SK-N-SH (cell line): ENCODE measurements around the gene TMPRSS11E. TPM values are rescaled to one million over a fixed set of nuclear protein-coding genes. Genes with fewer than 3 reads are reported as not detected.

Source experiments
- CTCF ChIA-PET: fragments of 300-600, 350-600 bp; formaldehyde crosslinking; extraction: SDS; loops from one replicate; lab custom pipeline; 2021; lab: Yijun Ruan, JAX
- POLR2A ChIA-PET: fragments of 350-600 bp; sonication (Branson Sonifier 250); formaldehyde crosslinking; extraction: SDS; loops from one replicate; lab custom pipeline; 2020; ENCODE audit warnings: antibody characterized with exemption, inconsistent platforms; lab: Yijun Ruan, JAX
- DNase-seq: peaks from one replicate; pipeline ENCODE4 v3.0.0; 2012
- H2AFZ ChIP-seq: fragments of 200-600 bp; sonication (generic); 2 replicates; pipeline ENCODE4 v1.8.1; 2016; ENCODE audit warnings: antibody characterized with exemption, mild to moderate bottlenecking, low read depth
- H3F3A ChIP-seq: fragments of 200-600 bp; sonication (generic); replicated peaks from 2 replicates; pipeline ENCODE3; 2016; ENCODE audit warnings: antibody characterized with exemption, mild to moderate bottlenecking; ENCODE audit not compliant: insufficient read depth
- H3K27ac ChIP-seq, 2 experiments: fragments of 200-500 bp in 1 of 2; fragments of 200-600 bp in 1 of 2; sonication (Bioruptor generic) in 1 of 2; sonication (generic), shearing (Covaris generic) in 1 of 2; 2 replicates each; pipeline versions ENCODE4 v1.5.1 to v1.6.1; 2014 to 2016; ENCODE audit warnings: low read depth in 2 of 2, inconsistent platforms in 1 of 2, low read length in 1 of 2, mild to moderate bottlenecking in 1 of 2, mixed read lengths in 1 of 2
- H3K27me3 ChIP-seq: fragments of 200-600 bp; sonication (generic), shearing (Covaris generic); 2 replicates; pipeline ENCODE4 v1.6.1; 2016; ENCODE audit warnings: mixed run types; ENCODE audit not compliant: insufficient read depth
- H3K36me3 ChIP-seq, 2 experiments: fragments of 200-500 bp in 1 of 2; fragments of 200-600 bp in 1 of 2; sonication (Bioruptor generic) in 1 of 2; sonication (generic) in 1 of 2; replicated peaks in 1 of 2; 2 replicates each; pipeline versions ENCODE3 to v1.5.1; 2014 to 2016; ENCODE audit warnings: low read length in 1 of 2, mild to moderate bottlenecking in 1 of 2; ENCODE audit not compliant: insufficient read depth in 2 of 2, control insufficient read depth in 1 of 2
- H3K4me1 ChIP-seq, 2 experiments: fragments of 200-500 bp in 1 of 2; fragments of 200-600 bp in 1 of 2; sonication (Bioruptor generic) in 1 of 2; sonication (generic), shearing (Covaris generic) in 1 of 2; 2 replicates each; pipeline versions ENCODE4 v1.5.1 to v1.6.1; 2014 to 2016; ENCODE audit warnings: low read depth in 1 of 2, low read length in 1 of 2, mixed run types in 1 of 2; ENCODE audit not compliant: insufficient read depth in 2 of 2, control insufficient read depth in 1 of 2
- H3K4me2 ChIP-seq: fragments of 200-600 bp; sonication (generic), shearing (Covaris generic); 2 replicates; pipeline ENCODE4 v1.6.1; 2017; ENCODE audit warnings: mixed run types
- H3K4me3 ChIP-seq, 2 experiments: fragments of 200-500 bp in 1 of 2; fragments of 200-600 bp in 1 of 2; sonication (Bioruptor generic) in 1 of 2; sonication (generic), shearing (Covaris generic) in 1 of 2; 2 replicates each; pipeline versions ENCODE4 v1.5.1 to v1.8.1; 2014 to 2016; ENCODE audit warnings: low read depth in 2 of 2, inconsistent platforms in 1 of 2, low read length in 1 of 2, mild to moderate bottlenecking in 1 of 2, mixed read lengths in 1 of 2, moderate library complexity in 1 of 2
- H3K79me2 ChIP-seq: fragments of 200-600 bp; sonication (generic); 2 replicates; pipeline ENCODE4 v1.8.1; 2017; ENCODE audit warnings: mild to moderate bottlenecking; ENCODE audit not compliant: insufficient read depth
- H3K9ac ChIP-seq: fragments of 200-600 bp; sonication (generic); 2 replicates; pipeline ENCODE4 v1.6.1; 2017; ENCODE audit warnings: mixed run types
- H3K9me2 ChIP-seq: fragments of 200-600 bp; sonication (generic); 2 replicates; pipeline ENCODE4 v1.6.1; 2017; ENCODE audit warnings: mixed run types
- H3K9me3 ChIP-seq: fragments of 200-600 bp; sonication (generic); 2 replicates; pipeline ENCODE4 v1.6.1; 2017; ENCODE audit warnings: mixed run types, mild to moderate bottlenecking, moderate library complexity
- H4K20me1 ChIP-seq: fragments of 200-600 bp; sonication (generic); 2 replicates; pipeline ENCODE4 v1.6.1; 2017; ENCODE audit warnings: mild to moderate bottlenecking, mixed run types; ENCODE audit not compliant: insufficient read depth
- CTCF ChIP-seq: fragments of 200-600 bp; sonication (generic); IDR thresholded peaks from 2 replicates; pipeline ENCODE4 v1.6.1; 2017; ENCODE audit warnings: antibody characterized with exemption, mild to moderate bottlenecking, moderate library complexity
- ELF1 ChIP-seq: IDR thresholded peaks from 2 replicates; pipeline ENCODE4 v1.4.0; 2012
- FOXM1 ChIP-seq: IDR thresholded peaks from 2 replicates; pipeline ENCODE4 v1.4.0; 2012; ENCODE audit warnings: low read depth, mild to moderate bottlenecking
- GABPA ChIP-seq: IDR thresholded peaks from 2 replicates; pipeline ENCODE4 v1.4.0; 2012; ENCODE audit warnings: low read depth, mild to moderate bottlenecking
- GATA2 ChIP-seq: sonication (generic); formaldehyde crosslinking; IDR thresholded peaks from 2 replicates; pipeline ENCODE4 v1.5.0; 2020; ENCODE audit warnings: mild to moderate bottlenecking, missing genetic modification reagents
- IRF3 ChIP-seq: fragments of 150-350 bp; IDR thresholded peaks from 2 replicates; pipeline ENCODE4 v1.6.1; 2016; ENCODE audit warnings: mild to moderate bottlenecking, low read depth, low read length
- MXI1 ChIP-seq: IDR thresholded peaks from 2 replicates; pipeline ENCODE4 v1.6.1; 2012; ENCODE audit warnings: mild to moderate bottlenecking, low read depth, low read length, improper control_type of control experiment
- NFIC ChIP-seq: IDR thresholded peaks from 2 replicates; pipeline ENCODE4 v1.4.0; 2012; ENCODE audit warnings: borderline replicate concordance
- NRF1 ChIP-seq: IDR thresholded peaks from 2 replicates; pipeline ENCODE4 v1.6.1; 2012; ENCODE audit warnings: low read depth, mild to moderate bottlenecking, low read length
- RAD21 ChIP-seq: IDR thresholded peaks from 2 replicates; pipeline ENCODE4 v1.6.1; 2012; ENCODE audit warnings: mild to moderate bottlenecking, low read length
- RCOR1 ChIP-seq: fragments of 150-350 bp; IDR thresholded peaks from 2 replicates; pipeline ENCODE4 v1.6.1; 2017; ENCODE audit warnings: antibody characterized with exemption, low read length
- REST ChIP-seq: IDR thresholded peaks from 2 replicates; pipeline ENCODE4 v1.6.1; 2012; ENCODE audit warnings: mild to moderate bottlenecking, low read depth, low read length, moderate library complexity
- RFX5 ChIP-seq: IDR thresholded peaks from 2 replicates; pipeline ENCODE4 v1.6.1; 2012; ENCODE audit warnings: mild to moderate bottlenecking, improper control_type of control experiment, low read length
- RXRA ChIP-seq: IDR thresholded peaks from 2 replicates; pipeline ENCODE4 v1.4.0; 2012; ENCODE audit warnings: low read depth, mild to moderate bottlenecking, borderline replicate concordance
- SIN3A ChIP-seq: IDR thresholded peaks from 2 replicates; pipeline ENCODE4 v1.6.1; 2012; ENCODE audit warnings: low read depth, mild to moderate bottlenecking, low read length, moderate library complexity, borderline replicate concordance
- SMC3 ChIP-seq: IDR thresholded peaks from 2 replicates; pipeline ENCODE4 v1.6.1; 2012; ENCODE audit warnings: low read depth, low read length, improper control_type of control experiment
- TCF12 ChIP-seq: IDR thresholded peaks from 2 replicates; pipeline ENCODE4 v1.4.0; 2012
- YY1 ChIP-seq: IDR thresholded peaks from 2 replicates; pipeline ENCODE4 v1.4.0; 2012; ENCODE audit warnings: low read depth, mild to moderate bottlenecking
- WGBS: methylation state at CpG from one replicate; pipeline ENCODE4 v1.1.6; 2017; ENCODE audit warnings: low lambda C conversion rate; 5-methylcytosine and 5-hydroxymethylcytosine counted together
- polyA plus RNA-seq, 3 experiments: library from polyadenylated mRNA; depleted of rRNA; stranded (reverse); fragments of >200 nt; gene quantifications; 2 replicates each; pipeline ENCODE4 v1.2.3, GENCODE V29; 2012
- TF ChIP-seq, protein P1 (sequence below): IDR thresholded peaks from 2 replicates; pipeline ENCODE4 v1.4.0; 2012; ENCODE audit warnings: low read depth
- TF ChIP-seq, protein P2 (sequence below): IDR thresholded peaks from 2 replicates; pipeline ENCODE4; 2012

TMPRSS11E gene
- polyA plus RNA-seq, 1 of the 3 experiments (the other 2 are of a cell fraction) = not detected

- Histone ChIP-seq H3K79me2 (no peaks in the 10 kb centered on the region), H3K4me3 (no peak overlapping the region), H3K9me3 (no peaks in the 10 kb centered on the region), H4K20me1 (no peaks in the 10 kb centered on the region), H3K27ac (no peak overlapping the region), H3K4me1 (no peaks in the 10 kb centered on the region), H3K36me3 (no peaks in the 10 kb centered on the region), H3K9me2 (no peaks in the 10 kb centered on the region), H3F3A (no peaks in the 10 kb centered on the region), H3K27me3 (peaks cover 4% of the 10 kb centered on the region; the same call in 1 of the 2 replicates), H2AFZ (no peak overlapping the region), H3K9ac (no peak overlapping the region), H3K4me2 (no peak overlapping the region)
- POLR2A ChIA-PET = no interaction called here
- CTCF ChIA-PET = no interaction called here
- TF ChIP-seq FOXM1 (no peak), GATA2 (CRISPR knock-in tag) (no peak), GABPA (no peak), SMC3 (no peak), NFIC (no peak), CTCF (no peak), NRF1 (no peak), IRF3 (no peak), ELF1 (no peak), REST (no peak)
- TF ChIP-seq, protein P1, sequence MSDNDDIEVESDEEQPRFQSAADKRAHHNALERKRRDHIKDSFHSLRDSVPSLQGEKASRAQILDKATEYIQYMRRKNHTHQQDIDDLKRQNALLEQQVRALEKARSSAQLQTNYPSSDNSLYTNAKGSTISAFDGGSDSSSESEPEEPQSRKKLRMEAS = no peak
- DNase-seq = no peak
- WGBS = 7% methylated on average over 7 of the region's 7 CpGs
Measured at GRCh38 chr4:68460085-68460484, 12.8 kb downstream of the TMPRSS11E start.

DNA sequence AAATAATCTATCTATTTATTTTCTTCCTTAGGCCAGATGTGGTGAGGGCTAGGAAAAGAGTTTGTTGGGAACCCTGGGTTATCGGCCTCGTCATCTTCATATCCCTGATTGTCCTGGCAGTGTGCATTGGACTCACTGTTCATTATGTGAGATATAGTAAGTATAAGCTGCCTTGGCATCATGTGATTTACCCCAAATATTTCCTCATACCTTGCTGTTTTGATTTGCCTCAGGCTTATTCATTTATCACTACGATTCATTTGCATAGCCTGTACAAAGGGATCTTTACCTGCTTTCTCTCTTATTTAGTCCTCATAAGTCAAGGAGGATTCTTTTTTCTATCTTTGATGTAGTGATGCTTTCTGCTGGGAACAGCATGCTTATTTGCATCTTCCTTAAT is 14.5 kb downstream of the TMPRSS11E start:
- no peak for TF ChIP-seq GATA2 (CRISPR knock-in tag)
- no peak for TF ChIP-seq RCOR1
- TF ChIP-seq RFX5 = no peak
- TF ChIP-seq SIN3A = no peak
- TF ChIP-seq GABPA = no peak
- no peak for TF ChIP-seq RAD21
- no peak for TF ChIP-seq RXRA
- TF ChIP-seq, protein P2, sequence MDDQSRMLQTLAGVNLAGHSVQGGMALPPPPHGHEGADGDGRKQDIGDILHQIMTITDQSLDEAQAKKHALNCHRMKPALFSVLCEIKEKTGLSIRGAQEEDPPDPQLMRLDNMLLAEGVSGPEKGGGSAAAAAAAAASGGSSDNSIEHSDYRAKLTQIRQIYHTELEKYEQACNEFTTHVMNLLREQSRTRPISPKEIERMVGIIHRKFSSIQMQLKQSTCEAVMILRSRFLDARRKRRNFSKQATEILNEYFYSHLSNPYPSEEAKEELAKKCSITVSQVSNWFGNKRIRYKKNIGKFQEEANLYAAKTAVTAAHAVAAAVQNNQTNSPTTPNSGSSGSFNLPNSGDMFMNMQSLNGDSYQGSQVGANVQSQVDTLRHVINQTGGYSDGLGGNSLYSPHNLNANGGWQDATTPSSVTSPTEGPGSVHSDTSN = no peak
- no peak for TF ChIP-seq MXI1
- TF ChIP-seq CTCF = no peak
- no peak for TF ChIP-seq YY1
- TF ChIP-seq TCF12 = no peak

More for the DNA sequence above, 14.5 kb downstream of the TMPRSS11E start:
- no peak overlapping the region for H3K4me2 ChIP-seq
- H3F3A ChIP-seq = no peaks in the 10 kb centered on the region
- H3K4me3 ChIP-seq = no peak overlapping the region
- DNase-seq = no peak
- H3K9me3 ChIP-seq = no peaks in the 10 kb centered on the region
- no peaks in the 10 kb centered on the region for H3K9me2 ChIP-seq
- WGBS = 29% methylated on average over 3 of the region's 3 CpGs
- H3K9ac ChIP-seq = no peak overlapping the region
- H3K4me1 ChIP-seq = no peaks in the 10 kb centered on the region
- H3K27me3 ChIP-seq = peaks cover 4% of the 10 kb centered on the region; the same call in 1 of the 2 replicates
- H3K79me2 ChIP-seq = no peaks in the 10 kb centered on the region
- ChIA-PET CTCF (no interaction called here), POLR2A (no interaction called here)
- H3K27ac ChIP-seq = no peak overlapping the region
- H4K20me1 ChIP-seq = no peaks in the 10 kb centered on the region
- no peaks in the 10 kb centered on the region for H3K36me3 ChIP-seq
- no peak overlapping the region for H2AFZ ChIP-seq
